HG03108 (cell line): Measurements from ENCODE around the gene PARP8.

Experiments
- ATAC-seq: cut with Tn5 transposase; IDR thresholded peaks from one replicate; pipeline ENCODE4 v1.9.1; 2021; ENCODE audit warnings: moderate library complexity; ENCODE audit not compliant: unreplicated experiment

The PARP8 gene

DNA sequence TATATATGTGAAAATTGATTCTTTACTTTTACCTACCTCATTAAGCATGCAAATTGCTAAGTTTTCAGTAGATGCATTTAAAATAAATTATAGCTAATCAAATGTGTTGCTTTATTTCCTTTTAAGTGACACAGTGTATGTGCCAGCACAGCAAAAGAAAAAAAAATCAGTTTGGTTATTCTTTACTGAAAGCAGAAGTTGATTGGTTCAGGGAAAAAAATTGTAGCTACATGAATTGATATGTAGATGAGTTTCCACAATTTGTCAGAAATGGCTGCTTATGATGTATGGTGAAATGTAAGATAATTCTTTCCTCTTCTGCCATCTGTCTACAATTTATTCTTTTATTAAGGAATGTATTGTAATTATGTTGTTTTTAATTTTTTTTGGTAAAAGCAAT is 57.8 kb downstream of the PARP8 start:
- no peak for ATAC-seq

DNA sequence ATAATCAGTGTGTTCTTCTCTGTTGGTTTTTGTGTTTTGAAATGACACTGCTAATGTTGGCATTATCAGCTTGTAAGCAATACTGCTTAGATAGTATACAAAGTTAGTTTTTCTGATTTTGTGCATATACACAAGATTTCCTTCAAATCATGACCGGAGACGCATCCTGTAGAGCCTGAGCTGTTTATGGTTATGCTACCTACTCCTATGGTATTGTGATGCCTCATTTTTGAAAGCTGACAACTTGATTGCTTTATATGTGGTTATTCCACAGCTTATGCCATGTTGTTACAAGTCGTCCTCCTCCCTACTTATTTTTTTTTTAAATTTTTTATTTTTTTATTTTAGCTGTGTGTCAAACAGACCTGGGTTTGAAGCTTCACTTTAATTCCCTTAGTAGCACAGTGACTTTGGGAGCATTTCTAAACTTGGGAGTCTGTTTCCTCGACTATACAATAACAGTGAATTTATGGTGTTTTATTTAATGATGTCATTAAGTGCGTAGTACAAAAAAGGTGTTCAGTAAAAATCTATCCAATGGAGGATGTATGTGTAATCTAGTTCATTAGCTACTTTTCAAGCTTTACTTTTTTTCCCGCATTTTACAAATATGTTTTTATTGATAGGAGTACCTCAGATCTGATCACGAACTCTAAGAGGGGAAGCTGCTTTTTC is 59.5 kb downstream of the PARP8 start:
- ATAC-seq = no peak

DNA sequence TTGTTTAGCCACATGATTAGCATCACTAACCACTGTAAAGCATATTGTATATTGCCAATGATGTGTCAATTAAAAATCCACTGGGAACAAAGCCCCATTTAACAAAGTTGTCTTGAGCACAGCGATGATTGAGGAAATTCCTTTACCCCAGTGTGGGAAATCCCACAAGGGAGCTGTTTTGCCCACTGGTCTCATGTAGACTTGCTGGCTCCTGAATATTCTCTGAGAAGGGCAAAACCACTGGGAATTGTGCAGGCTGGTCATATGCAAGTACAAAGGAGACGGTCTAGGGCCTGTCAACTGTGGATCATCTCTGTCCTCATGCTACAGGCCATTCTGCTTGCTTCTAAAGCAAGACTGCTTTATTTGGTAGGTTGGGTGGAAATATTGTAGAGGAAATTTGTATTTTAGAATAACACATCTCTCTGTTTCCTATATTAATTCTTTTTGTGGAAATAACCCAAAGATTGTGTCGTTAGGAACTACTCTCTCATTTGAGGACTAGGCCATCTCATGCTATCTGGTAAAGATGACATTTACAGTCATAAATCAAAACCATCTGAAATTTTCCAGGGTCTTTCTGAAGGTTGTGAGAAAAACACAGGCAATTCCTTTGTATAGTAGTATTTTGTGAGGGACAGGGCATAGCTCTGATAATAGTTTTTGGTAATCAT is 60.2 kb downstream of the PARP8 start:
- no peak for ATAC-seq

GRCh38 chr5:50727149-50727496 is 60.7 kb downstream of the PARP8 start:
- no peak for ATAC-seq

DNA sequence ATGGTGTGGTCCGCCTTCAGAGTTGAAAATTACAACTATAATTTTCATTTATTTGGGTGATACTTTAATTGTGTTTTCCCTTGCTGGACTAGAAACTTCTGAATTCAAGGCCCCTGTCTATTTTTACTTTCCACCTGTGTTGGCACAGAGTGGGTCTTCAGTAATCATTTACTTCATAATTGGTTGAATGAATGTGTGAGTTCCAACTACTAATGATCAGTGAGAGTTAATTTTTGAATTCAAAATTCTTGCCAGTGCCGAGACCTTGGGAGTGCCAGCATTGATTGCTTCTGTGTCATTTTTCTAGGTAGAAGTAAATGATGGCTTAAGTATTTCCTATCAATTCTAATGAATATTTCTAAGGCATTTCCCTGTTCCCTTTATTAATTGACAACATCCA is 61.4 kb downstream of the PARP8 start:
- ATAC-seq = no peak

DNA sequence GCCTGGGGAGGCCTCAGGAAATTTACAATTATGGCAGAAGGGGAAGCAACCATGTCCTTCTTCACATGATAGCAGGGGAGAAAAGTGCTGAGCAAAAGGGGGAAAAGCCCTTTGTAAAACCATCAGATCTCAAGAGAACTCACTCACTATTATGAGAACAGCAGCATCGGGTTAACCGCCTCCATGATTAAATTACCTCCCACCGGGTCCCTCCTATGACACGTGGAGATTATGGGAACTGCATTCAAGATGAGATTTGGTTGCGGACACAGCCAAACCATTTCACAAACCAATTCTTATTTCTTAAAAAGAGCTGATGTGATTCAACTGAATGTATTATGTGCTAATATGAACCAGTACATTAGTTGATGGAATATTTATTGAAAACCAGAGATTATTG is 63.9 kb downstream of the PARP8 start:
- ATAC-seq = no peak

DNA sequence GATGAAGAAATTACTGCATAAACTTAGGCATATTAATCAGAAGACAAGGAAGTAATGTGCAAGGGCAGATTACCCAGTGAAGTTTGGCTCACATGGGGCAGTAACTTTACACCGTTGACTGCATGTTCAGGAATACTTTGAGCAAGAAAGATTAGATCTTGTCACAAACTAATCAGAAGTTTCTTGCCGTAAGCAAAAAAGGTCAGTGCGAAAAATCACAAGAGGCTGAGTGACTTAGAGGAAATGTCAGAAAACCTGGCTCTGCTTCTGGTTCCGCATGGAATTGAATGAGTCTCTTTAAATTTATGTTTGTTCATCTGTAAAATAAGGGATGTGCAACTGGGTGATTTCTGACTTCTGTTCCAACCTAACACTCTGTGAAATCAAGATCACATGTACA is 64.4 kb downstream of the PARP8 start:
- no peak for ATAC-seq

- no peak for ATAC-seq
Measured at GRCh38 chr5:50733741-50734140, 67.3 kb downstream of the PARP8 start.

- ATAC-seq = no peak
Measured at GRCh38 chr5:50738864-50739263, 72.4 kb downstream of the PARP8 start.

GRCh38 chr5:50740832-50741231 is 74.4 kb downstream of the PARP8 start:
- ATAC-seq = no peak

GRCh38 chr5:50744776-50745175 is 78.3 kb downstream of the PARP8 start:
- no peak for ATAC-seq

DNA sequence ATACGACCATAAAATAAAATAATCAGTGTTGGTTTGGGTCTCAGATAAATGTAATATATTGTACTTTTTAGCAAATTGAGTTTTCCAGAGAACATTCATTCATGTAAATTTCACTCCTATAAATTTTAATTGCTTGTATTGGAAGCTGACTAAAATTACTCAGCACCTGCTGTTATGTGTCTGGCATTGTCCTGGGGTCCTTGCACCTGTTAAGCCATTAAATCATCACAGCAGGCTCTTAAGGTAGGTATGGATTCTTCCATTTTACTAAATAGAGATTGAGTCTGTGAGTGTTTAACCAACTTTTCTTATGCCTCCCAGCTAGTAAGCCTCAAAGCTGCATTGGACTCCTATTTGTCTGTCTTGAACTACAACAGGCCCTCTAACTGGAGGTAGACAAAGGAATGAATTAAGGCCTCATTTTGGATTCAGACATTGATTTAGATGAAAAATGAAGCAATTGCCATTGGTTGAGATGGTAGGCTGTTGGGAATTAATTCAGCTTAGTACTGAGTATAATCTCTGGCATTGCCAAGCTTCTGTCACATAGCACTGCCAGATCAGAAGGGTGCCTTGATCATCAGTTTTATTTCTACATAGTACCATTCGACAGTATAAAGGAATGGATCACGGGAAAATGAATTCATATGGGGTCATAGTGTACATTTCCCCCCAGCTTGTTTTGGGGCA is 78.9 kb downstream of the PARP8 start:
- no peak for ATAC-seq

DNA sequence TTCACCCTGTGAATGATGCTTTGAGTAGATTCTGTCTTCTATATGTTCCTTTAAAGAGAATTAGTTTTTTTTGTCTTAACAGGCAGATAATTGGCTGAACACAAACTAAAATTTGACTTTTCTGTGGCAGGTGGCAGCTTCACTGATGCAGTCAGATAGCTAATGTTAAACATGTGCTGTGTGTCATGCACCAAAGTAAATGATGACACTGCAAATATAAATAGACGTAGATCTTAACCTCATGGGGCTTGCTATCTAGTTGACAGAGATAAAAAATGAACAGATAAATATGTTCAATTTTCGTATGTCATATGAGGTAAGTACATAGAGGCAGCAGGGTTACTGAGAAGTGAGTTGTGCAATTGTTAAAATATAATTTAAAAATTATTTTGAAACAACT is 82.7 kb downstream of the PARP8 start:
- no peak for ATAC-seq

GRCh38 chr5:50749873-50750272 is 83.4 kb downstream of the PARP8 start:
- ATAC-seq = no peak

DNA sequence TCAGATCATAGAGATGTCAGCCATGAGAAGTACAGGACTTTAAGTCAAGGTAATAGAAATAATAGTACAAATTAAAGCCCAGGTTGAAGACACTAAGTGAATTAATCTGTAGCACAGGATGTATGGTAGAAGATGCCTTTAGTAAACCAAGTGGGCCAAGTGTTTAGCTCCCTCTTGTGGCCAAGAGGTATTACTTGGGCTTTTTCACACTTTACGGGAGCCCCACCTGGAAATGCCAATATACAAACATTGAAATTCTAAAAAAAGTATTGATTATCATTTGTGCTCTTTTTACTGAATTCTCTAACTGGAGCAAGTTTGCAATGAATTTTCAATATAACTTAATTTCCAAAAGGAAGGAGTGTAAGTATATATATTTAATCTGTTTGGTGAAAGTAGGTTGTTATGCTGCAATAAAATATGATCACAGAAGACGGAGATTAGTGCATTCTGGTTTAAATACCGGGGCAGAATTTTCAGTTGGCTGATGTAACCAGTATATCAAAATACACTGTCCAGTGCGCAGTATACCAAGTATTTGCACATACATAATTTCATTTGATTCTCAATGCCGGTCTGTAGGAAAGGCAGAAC is 84.7 kb downstream of the PARP8 start:
- peak; percentile 74 for ATAC-seq

GRCh38 chr5:50752800-50753199 is 86.4 kb downstream of the PARP8 start:
- no peak for ATAC-seq

DNA sequence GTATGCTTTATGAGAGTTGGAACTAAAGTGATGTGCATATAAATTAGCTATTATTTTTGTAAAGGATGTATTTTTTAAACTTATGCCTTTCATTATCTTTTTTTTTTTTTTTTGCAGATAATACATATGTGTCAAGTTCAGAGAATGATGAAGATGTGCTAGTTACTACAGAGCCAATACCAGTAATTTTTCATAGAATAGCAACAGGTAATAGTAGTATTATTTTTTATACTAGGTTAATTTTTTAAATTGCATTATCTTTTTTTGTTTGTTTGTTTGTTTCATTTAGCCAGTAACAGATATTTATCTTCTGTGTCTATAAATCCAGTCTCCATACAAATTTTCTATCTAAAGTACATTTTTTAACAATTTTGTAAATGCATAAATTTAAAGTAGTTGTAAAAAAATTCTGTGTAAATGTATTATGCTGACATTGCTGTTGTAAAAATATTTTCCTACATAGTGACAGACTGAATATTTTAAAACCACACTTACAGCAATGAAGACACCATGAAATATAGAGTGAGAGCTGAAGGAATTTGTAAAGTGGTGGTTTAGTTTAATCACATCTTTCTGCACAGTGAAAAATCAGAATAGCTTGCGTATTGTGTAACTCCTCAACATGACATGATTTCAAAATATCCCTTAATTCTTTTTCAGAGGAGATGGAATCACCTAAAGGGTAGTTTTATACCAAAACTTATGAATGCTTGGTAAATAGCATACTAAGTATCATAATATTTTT is 93.3 kb downstream of the PARP8 start:
- ATAC-seq = no peak

GRCh38 chr5:50763351-50763750 is 96.9 kb downstream of the PARP8 start:
- ATAC-seq = no peak

GRCh38 chr5:50763846-50764245 is 97.4 kb downstream of the PARP8 start:
- ATAC-seq = no peak

GRCh38 chr5:50766042-50766441 is 99.6 kb downstream of the PARP8 start:
- ATAC-seq = no peak

DNA sequence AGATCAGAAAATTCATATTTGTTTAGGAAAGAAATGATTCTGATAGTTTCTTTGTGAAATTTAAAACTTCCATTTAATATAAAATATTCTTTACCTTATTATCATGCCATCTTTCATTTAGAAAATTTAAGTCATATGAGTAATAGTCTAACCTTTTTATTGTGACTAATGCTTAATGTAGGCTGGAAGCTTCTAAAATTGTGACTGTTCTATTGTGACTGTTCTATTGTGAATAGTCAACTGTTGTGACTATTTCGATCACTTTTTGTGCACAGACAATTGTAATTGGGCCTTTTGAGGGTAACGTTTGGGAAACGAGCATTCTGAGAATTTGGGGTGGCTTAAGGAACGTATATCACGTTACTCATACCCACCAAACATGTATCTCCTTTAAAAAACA is 100.0 kb downstream of the PARP8 start:
- ATAC-seq = no peak
